Measurements from ENCODE around the gene ZNF18. TPM values are rescaled to one million over a fixed set of nuclear protein-coding genes. Genes with fewer than 3 reads are reported as not detected.
"Not testable (repeated sequence)": the region's sequence is repeated elsewhere in the genome, so short reads cannot be mapped to it uniquely, and the experiment has no call there.

Gene ZNF18
- polyA plus RNA-seq, 1 donor: 8.1 TPM

DNA sequence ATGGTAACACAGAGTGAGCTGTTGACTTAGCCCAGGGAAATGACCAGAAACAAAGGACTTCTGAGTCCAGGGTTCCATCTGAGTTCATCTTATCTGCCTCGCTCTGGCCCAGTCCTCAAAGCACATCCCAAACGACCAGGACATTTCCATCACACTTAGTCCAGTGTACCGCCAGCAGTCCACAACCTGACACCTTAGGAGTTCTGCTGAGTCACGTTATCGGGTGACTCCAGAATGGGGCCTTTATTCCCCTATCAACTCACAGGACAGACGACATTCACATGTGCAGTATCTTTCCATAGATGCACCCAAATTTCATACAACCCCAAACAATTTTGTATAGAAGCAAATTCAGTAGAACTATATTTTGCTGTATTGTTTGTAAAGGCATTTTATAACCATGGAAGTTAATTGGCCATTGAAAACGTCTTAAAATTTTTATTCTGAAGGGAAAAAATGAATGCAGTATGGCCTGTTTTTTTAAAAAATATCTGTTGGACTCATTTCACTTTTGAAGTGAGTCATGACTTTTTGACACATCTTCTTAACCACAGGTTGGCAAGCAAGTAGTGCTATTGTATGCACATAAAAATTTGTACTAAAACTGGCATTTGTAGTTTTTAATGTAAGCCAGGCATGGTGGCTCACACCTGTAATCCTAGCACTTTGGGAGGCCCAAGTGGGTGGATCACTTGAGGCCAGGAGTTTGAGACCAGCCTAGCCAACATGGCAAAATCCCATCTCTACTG lies 46.3 kb downstream of the ZNF18 start:
- Histone ChIP-seq H3K4me1 (ENCODE audit: control insufficient read depth, insufficient read depth, low read length) (no peaks in the 10 kb centered on the region), H3K27me3 (ENCODE audit: control insufficient read depth, insufficient read depth, low read length) (no peaks in the 10 kb centered on the region), H3K36me3 (ENCODE audit: control insufficient read depth, insufficient read depth, low read length) (no peaks in the 10 kb centered on the region), H3K4me3 (ENCODE audit: low read length) (no peak overlapping the region), H3K9me3 (ENCODE audit: control insufficient read depth, low read depth, low read length) (peaks cover 6% of the 10 kb centered on the region), H3K27ac (ENCODE audit: low read length) (no peak overlapping the region)
- 100% methylated on average over 2 of the region's 7 CpGs for WGBS (ENCODE audit: insufficient coverage, low lambda C conversion rate)
- DNase-seq: no peak

DNA sequence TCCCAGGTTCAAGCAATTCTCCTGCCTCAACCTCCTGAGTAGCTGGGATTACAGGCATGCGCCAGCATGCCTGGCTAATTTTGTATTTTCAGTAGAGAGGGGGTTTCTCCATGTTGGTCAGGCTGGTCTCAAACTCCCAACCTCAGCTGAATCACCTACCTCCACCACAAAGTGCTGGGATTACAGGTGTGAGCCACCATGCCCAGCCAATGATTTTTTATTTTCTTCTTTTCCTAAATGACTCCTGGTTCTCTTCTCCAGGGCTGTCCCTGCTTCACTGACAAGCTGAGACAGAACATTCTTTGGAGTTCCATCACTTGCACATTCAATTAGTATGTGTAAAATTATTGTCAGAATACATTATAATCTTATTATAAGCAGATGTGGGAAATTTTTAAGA lies 47.7 kb downstream of the ZNF18 start:
- not testable (repeated sequence) for H3K36me3 ChIP-seq (ENCODE audit: control insufficient read depth, insufficient read depth, low read length); DNase-seq; H3K9me3 ChIP-seq (ENCODE audit: control insufficient read depth, low read depth, low read length); H3K4me1 ChIP-seq (ENCODE audit: control insufficient read depth, insufficient read depth, low read length); H3K4me3 ChIP-seq (ENCODE audit: low read length); H3K27ac ChIP-seq (ENCODE audit: low read length); H3K27me3 ChIP-seq (ENCODE audit: control insufficient read depth, insufficient read depth, low read length)
- WGBS (ENCODE audit: insufficient coverage, low lambda C conversion rate): no CpG with 5 or more reads among the region's 1 CpG

DNA sequence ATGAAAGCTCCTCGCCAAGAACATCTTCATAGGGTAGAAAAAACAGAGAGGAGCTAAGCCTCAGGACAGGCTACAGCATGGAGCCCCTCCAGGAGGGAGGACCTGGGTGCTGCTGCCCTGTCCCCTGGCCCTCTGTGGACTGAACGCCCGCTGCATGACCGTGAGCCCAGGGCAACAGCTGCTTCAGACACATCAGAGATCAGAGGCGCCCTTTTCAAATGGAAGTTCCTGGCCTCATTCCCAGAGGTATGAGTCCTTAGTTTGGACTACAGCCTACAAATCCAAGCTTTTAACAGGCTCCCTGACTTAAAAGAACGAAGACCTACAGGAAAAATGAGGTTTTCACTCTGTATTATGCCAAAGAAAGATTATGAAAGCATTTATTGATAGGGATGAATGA lies 48.5 kb downstream of the ZNF18 start:
- Histone ChIP-seq H3K4me1 (ENCODE audit: control insufficient read depth, insufficient read depth, low read length) (no peaks in the 10 kb centered on the region), H3K4me3 (ENCODE audit: low read length) (no peak overlapping the region), H3K27ac (ENCODE audit: low read length) (no peak overlapping the region), H3K27me3 (ENCODE audit: control insufficient read depth, insufficient read depth, low read length) (no peaks in the 10 kb centered on the region), H3K9me3 (ENCODE audit: control insufficient read depth, low read depth, low read length) (peaks cover 5% of the 10 kb centered on the region), H3K36me3 (ENCODE audit: control insufficient read depth, insufficient read depth, low read length) (no peaks in the 10 kb centered on the region)
- no peak for DNase-seq
- no CpG with 5 or more reads among the region's 6 CpGs for WGBS (ENCODE audit: insufficient coverage, low lambda C conversion rate)

DNA sequence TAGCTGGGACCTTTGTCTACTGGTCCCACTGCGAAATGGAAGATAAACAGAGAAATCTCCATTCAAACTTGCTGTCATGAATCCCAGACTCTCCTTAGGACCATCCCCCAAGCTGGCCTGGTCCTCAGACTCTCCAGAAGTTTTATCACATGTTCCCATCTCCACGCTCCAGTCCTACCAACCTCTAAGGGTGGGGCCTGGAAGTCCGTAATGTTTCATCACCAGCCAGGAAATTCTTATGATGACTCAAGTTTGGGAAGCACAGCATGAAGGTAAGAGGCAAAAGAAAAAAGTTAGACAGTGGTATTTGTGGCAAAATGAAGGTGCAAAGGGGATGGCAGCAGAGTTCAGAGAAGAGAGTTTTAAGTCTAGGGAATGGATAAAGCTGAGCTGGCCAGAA lies 52.7 kb downstream of the ZNF18 start:
- no peaks in the 10 kb centered on the region for H3K4me1 ChIP-seq (ENCODE audit: control insufficient read depth, insufficient read depth, low read length)

DNA sequence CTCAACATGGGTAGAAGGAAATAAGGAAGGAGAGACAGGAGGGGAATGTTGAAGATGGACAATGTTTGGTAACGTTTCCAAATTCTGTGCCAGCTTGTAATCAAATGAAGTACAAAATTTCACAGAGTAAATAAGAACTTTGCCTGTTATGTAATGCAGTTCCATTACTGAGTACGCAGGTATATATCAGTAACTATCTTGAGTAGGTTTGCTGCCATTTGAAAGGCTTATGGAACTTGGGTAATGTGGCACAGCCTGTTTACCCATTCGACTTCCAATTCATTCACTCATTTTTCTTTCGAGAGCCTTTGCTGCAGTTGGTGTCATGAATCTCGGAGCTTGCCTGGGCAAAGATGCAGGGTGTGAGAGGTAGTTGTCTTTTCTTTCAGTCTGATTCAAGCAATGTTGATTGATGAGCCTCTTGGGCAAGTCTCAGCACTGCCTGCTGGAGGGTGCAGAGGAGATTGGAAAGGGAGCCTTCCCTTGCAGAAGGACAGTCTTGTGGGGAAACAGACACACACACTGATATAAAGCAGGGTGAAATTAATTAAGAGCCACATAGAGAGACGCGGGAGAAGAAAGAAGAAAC lies 53.4 kb downstream of the ZNF18 start:
- H3K9me3 ChIP-seq (ENCODE audit: control insufficient read depth, low read depth, low read length): no peaks in the 10 kb centered on the region
- no peaks in the 10 kb centered on the region for H3K4me1 ChIP-seq (ENCODE audit: control insufficient read depth, insufficient read depth, low read length)
- H3K36me3 ChIP-seq (ENCODE audit: control insufficient read depth, insufficient read depth, low read length): no peaks in the 10 kb centered on the region
- H3K27ac ChIP-seq (ENCODE audit: low read length): no peak overlapping the region
- H3K27me3 ChIP-seq (ENCODE audit: control insufficient read depth, insufficient read depth, low read length): no peaks in the 10 kb centered on the region
- DNase-seq: no peak
- no peak overlapping the region for H3K4me3 ChIP-seq (ENCODE audit: low read length)
- whole genome bisulfite sequencing (ENCODE audit: insufficient coverage, low lambda C conversion rate): 88% methylated on average over 2 of the region's 7 CpGs

More for the DNA sequence above, 52.7 kb downstream of the ZNF18 start:
- Histone ChIP-seq H3K36me3 (ENCODE audit: control insufficient read depth, insufficient read depth, low read length) (no peaks in the 10 kb centered on the region), H3K4me3 (ENCODE audit: low read length) (no peak overlapping the region), H3K27ac (ENCODE audit: low read length) (no peak overlapping the region), H3K9me3 (ENCODE audit: control insufficient read depth, low read depth, low read length) (no peaks in the 10 kb centered on the region), H3K27me3 (ENCODE audit: control insufficient read depth, insufficient read depth, low read length) (no peaks in the 10 kb centered on the region)
- DNase-seq: no peak
- WGBS (ENCODE audit: insufficient coverage, low lambda C conversion rate): no CpG with 5 or more reads among the region's 3 CpGs

DNA sequence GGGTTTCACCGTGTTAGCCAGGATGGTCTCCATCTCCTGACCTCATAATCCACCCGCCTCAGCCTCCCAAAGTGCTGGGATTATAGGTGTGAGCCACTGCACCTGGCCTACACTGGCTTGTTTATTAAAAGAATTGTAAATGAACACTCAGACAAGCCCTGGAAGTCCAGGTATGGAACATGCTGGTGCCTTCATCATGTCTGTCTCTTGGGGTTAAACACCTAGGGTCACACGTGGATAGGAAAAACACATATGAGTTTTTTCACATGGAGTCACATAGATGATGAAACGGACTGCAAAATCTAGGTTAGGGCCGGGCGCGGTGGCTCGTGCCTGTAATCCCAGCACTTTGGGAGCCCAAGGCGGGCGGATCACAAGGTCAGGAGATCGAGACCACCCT lies 54.2 kb downstream of the ZNF18 start:
- not testable (repeated sequence) for H3K9me3 ChIP-seq (ENCODE audit: control insufficient read depth, low read depth, low read length); H3K4me3 ChIP-seq (ENCODE audit: low read length); H3K36me3 ChIP-seq (ENCODE audit: control insufficient read depth, insufficient read depth, low read length); H3K4me1 ChIP-seq (ENCODE audit: control insufficient read depth, insufficient read depth, low read length); H3K27me3 ChIP-seq (ENCODE audit: control insufficient read depth, insufficient read depth, low read length); H3K27ac ChIP-seq (ENCODE audit: low read length); DNase-seq
- WGBS (ENCODE audit: insufficient coverage, low lambda C conversion rate): no CpG with 5 or more reads among the region's 11 CpGs

DNA sequence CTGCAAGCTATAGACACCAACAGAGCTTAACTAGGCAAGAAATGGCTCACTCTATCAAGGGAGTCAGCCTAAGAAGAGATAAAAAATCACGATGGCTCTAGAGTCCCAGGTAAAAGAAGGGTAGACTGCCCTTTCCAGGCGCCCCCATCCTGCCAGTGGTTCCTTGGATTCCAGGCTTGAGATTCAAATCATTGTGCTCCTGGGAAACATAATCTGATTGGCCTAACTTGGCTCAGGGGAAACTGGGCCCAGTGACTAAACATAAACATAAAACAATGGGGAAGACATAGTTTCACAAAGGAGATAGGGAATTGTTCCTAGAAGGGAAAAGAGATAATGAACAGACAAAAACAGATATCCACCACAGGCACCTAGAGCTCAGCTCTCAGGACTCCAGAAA lies 56.4 kb downstream of the ZNF18 start:
- no CpG with 5 or more reads among the region's 2 CpGs for WGBS (ENCODE audit: insufficient coverage, low lambda C conversion rate)

DNA sequence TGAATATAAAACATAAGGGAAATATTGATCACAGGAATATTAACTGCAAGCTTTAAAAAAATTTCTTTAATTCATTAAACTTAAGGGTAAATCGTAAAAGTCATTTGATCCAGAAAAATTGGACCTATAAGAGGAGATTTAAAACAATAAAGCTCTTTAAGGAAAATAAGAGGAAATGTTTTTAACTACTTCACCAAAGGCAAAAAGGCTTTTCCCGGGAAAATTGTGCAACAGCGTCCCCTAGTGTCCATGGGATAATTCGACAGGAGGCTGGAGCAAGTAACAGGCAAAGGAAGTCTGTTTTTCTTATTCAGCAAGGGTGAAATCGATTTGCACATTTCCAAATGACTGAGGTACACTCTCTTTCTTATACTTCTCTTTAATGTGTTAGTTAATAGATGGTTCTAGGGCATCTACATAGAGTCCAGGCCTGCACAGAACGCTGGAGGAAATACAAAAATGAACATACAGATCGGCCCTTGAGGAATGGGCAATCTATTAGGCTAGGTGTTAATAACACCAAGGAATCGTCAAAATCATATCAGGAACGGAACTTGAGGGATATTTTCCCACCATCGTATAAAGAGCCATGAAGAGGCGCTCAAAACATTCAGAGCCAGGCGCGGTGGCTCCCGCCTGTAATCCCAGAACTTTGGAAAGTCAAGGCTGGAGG lies 61.4 kb downstream of the ZNF18 start:
- WGBS (ENCODE audit: insufficient coverage, low lambda C conversion rate): 45% methylated on average over 3 of the region's 14 CpGs
- Histone ChIP-seq H3K9me3 (ENCODE audit: control insufficient read depth, low read depth, low read length) (no peaks in the 10 kb centered on the region), H3K27me3 (ENCODE audit: control insufficient read depth, insufficient read depth, low read length) (no peaks in the 10 kb centered on the region), H3K36me3 (ENCODE audit: control insufficient read depth, insufficient read depth, low read length) (no peaks in the 10 kb centered on the region), H3K4me1 (ENCODE audit: control insufficient read depth, insufficient read depth, low read length) (no peaks in the 10 kb centered on the region), H3K27ac (ENCODE audit: low read length) (no peak overlapping the region), H3K4me3 (ENCODE audit: low read length) (no peak overlapping the region)
- DNase-seq: peak; percentile 14 to 19

More for the DNA sequence above, 56.4 kb downstream of the ZNF18 start:
- DNase-seq: no peak
- Histone ChIP-seq H3K27me3 (ENCODE audit: control insufficient read depth, insufficient read depth, low read length) (no peaks in the 10 kb centered on the region), H3K27ac (ENCODE audit: low read length) (no peak overlapping the region), H3K36me3 (ENCODE audit: control insufficient read depth, insufficient read depth, low read length) (no peaks in the 10 kb centered on the region), H3K9me3 (ENCODE audit: control insufficient read depth, low read depth, low read length) (no peaks in the 10 kb centered on the region), H3K4me1 (ENCODE audit: control insufficient read depth, insufficient read depth, low read length) (no peaks in the 10 kb centered on the region), H3K4me3 (ENCODE audit: low read length) (no peak overlapping the region)

DNA sequence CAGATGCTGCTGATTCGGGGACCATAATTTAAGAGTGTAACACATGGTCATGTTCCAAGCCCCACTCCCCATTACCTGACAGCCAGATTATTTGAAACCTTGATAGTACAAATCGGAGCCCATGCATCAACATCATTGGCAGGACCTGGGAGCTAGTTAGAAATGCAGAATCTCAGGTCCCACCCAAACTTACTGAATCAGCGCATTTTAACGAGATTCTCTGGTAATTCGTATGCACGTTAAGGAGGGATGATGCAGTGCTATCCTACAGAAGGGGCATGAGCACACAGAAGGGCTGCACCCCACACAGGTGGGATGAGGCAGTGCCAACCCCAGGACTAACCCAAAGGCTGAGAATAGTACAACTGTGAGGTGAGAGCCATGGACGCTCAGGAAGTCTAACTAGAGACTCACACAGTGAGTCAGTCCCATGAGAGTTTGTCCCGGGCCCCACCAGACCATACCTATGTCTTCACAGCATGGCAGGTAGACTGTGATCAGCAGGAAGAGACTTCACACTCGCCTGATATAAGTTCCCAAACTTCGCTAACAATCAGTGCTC lies 64.9 kb downstream of the ZNF18 start:
- no peak for DNase-seq
- H3K4me1 ChIP-seq (ENCODE audit: control insufficient read depth, insufficient read depth, low read length): no peaks in the 10 kb centered on the region
- peaks cover 2% of the 10 kb centered on the region for H3K27me3 ChIP-seq (ENCODE audit: control insufficient read depth, insufficient read depth, low read length)
- H3K4me3 ChIP-seq (ENCODE audit: low read length): no peak overlapping the region
- WGBS (ENCODE audit: insufficient coverage, low lambda C conversion rate): 80% methylated on average over 1 of the region's 10 CpGs
- H3K36me3 ChIP-seq (ENCODE audit: control insufficient read depth, insufficient read depth, low read length): no peaks in the 10 kb centered on the region
- H3K9me3 ChIP-seq (ENCODE audit: control insufficient read depth, low read depth, low read length): no peaks in the 10 kb centered on the region
- H3K27ac ChIP-seq (ENCODE audit: low read length): no peak overlapping the region

DNA sequence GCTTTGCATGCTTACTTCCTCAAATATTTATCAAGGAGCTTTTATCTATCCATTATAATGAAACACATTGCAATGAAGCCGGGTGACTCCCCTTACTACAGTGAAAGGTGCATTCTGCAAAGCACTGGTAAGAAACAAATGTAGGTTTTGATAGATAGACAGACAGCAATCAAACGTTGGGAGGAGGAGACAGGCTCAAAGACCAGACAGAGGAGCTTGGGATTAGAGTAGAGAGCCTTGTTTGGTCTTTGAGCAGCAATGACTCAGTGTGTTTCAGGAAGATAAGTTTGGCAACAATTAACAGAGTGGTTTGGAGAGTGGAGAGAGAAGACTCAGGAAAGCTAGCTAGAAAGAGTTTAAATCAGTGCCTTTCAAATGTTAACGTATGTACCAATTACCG lies 68.8 kb downstream of the ZNF18 start:
- H3K4me1 ChIP-seq (ENCODE audit: control insufficient read depth, insufficient read depth, low read length): no peaks in the 10 kb centered on the region
- no peaks in the 10 kb centered on the region for H3K36me3 ChIP-seq (ENCODE audit: control insufficient read depth, insufficient read depth, low read length)
- H3K9me3 ChIP-seq (ENCODE audit: control insufficient read depth, low read depth, low read length): no peaks in the 10 kb centered on the region
- no peak for DNase-seq
- H3K27ac ChIP-seq (ENCODE audit: low read length): no peak overlapping the region
- H3K4me3 ChIP-seq (ENCODE audit: low read length): no peak overlapping the region
- WGBS (ENCODE audit: insufficient coverage, low lambda C conversion rate): no CpG with 5 or more reads among the region's 4 CpGs
- H3K27me3 ChIP-seq (ENCODE audit: control insufficient read depth, insufficient read depth, low read length): peaks cover 2% of the 10 kb centered on the region

Measured in large intestine (tissue), 3 donors.